Left renal cortex interstitium (tissue), 4 donors: ENCODE data around the gene TRAPPC10. TPM values are rescaled to one million over a fixed set of nuclear protein-coding genes. Genes with fewer than 3 reads are reported as not detected.

Source experiments
- DNase-seq, 4 donors: peaks; one replicate each; pipeline ENCODE4 v3.0.0-alpha.2; 2013; ENCODE audit warnings: low read depth in 4 of 4, low spot score in 2 of 4, missing footprints in 1 of 4
- polyA plus RNA-seq, 4 donors: library from polyadenylated mRNA; unstranded; fragments of 120-200 nt; gene quantifications; one replicate each; pipeline ENCODE4 v1.2.1, GENCODE V29; 2013; ENCODE audit not compliant: insufficient read length in 4 of 4

TRAPPC10 gene
- polyA plus RNA-seq, 4 donors = 29.7 to 48.8 (median 39.9) TPM

DNA sequence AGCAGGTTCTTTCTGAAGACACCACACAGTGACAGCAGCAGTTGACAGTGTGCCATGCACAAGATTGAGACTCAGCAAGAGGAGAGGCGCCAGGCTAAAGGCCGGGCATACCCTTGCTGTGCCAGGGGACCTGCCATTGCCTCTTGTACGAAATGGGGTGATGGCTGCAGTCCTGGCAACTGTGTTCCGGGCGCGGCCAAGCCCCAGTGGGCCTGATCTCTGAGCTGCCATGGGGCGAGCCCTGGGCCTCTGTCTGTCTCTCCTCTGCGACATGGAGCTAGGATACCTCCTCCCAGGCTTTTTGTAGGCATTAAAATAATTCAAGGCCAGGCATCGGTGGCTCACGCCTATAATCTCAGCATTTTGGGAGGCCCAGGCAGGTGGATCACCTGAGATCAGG, 9.6 kb upstream of the TRAPPC10 start:
- DNase-seq = no peak

DNA sequence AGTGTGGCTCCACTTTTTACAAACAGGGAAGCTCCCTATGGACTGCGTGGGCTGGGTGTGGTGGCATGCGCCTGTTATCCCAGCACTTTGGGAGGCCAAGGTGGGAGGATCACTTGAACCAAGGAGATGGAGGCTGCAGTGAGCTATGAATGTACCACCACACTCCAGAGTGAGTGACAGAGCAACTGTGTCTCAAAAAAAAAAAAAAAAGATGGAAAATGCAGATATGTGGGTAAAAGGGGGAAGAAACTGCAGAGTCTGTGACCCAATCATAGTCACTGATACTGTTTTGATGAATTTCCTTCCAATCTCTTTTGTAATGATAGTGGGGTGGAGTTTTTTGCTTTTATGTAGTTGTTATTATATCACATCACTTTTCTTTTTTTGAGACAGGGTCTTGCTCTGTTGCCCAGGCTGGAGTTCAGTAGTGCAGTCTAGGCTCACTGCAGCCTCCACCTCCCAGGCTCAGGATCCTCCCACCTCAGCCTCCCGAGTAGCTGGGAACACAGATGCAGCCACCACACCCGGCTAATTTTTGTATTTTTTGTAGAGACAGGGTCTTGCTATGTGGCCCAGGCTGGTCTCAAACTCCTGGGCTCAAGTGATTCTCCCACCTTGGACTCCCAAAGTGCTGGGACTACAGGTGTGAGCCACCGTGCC, 8.7 kb upstream of the TRAPPC10 start:
- no peak for DNase-seq

DNA sequence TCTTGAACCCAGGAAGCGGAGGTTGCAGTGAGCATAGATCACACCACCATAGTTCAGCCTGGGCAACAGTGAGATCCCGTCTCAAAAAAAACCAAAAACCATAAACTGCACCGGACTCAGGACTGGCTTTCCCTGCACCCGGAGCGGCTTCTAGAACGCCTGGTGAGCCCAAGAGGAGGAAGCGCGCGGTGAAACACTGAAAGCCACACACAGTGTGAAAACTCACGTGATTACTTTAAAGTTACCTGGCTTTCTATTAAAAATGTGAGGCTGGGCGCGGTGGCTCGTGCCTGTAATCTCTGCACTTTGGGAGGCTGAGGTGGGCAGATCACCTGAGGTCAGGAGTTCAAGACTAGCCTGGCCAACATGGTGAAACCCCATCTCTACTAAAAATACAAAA, 7.0 kb upstream of the TRAPPC10 start:
- DNase-seq = no peak

DNA sequence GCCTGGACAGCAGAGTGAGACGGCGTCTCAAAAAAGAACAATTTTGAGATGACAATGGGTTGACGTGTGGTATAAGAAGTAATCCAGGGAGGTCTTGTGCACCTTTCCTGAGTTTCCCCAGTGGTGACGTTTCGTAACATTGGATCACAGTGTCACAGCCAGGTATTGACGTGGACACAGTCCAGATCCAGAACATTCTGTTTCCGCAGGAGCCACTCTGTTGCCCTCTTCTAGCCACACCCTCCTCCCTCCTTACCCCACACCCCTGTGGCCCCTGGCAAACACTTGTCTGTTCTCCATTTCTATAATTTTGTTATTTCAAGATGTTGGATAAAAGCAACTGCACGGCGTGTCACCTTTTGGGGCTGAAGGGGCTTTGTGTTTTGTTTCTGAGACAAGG, 6.5 kb upstream of the TRAPPC10 start:
- no peak for DNase-seq

DNA sequence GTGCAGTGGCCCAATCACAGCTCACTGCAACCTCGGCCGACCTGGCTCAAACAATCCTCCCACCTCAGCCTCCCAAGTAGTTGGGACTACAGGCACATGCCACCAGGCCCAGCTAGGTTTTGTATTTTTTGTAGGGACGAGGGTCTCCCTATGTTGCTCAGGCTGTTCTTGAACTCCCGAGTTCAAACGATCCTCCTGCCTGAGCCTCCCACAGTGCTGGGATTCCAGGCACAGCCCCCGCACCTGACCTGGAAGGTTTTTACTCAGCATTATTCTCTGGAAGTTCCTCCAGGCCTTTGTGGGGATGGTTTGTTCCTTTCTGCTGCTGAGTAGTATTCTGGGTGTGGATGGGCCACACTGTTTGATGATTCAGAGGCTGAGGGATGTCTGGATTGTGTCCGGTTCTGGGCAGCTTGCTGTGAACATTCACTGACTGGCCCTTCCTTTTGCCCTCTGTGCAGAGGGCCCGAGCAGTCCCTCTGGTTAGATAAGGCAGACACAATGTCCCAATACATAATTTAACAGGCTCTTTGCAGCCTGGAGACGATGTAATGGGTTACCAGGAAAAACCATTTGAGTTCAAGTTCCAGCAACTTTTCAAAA, 6.0 kb upstream of the TRAPPC10 start:
- no peak for DNase-seq

DNA sequence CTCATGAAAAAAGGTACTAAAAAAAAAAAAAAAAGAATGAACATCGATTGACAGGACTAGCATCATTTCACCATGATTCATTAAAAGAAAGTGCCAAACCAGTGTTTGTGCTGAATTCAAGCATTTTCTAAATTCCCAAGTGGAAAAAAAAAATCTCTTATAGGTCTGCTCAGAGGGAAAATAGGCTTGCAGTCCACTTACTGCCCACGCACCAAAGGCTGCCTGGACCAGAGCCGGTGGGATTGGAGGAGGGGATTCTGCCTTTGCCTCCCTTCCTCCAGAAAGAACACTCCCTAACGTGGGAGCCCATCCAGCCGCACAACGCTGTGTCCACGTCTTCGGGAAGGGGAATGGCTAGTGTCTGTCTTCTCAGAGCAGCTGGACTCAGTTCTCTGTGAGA, 5.5 kb upstream of the TRAPPC10 start:
- DNase-seq = no peak

DNA sequence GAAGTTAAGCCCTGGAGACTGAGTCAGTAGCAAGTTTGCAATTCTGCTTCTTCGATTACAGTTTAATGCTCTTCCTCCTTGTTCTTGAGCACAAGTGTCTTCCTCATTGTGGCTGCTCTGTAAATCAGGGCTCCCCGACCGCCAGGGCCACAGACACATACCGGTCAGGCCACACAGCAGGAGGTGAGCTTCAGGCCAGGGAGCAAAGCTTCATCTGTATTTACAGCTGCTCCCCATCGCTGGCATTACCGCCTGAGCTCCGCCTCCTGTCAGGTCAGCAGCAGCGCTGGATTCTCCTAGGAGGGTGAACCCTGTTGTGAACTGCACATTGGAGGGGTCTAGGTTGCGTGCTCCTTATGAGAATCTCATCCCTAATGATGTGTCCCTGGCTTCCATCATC, 1.7 kb upstream of the TRAPPC10 start:
- DNase-seq = no peak

DNA sequence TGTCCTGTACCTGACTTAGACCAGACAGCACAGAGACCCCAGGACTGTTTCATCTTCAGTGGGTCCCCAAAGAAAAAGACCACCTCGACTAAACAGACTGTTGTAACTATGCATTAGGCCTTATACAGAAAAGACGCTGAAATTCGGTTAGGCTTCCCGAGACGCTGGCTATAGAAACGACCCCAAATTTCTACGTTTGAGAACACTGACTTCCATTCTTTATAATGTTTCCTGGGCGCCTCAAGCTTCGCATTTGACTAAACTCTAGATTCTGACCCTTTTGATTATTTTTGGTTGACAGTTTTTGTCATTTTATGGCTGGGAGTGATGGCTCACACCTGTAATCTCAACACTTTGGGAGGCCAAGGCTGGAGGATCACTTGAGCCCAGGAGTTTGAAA, 986 bp upstream of the TRAPPC10 start:
- DNase-seq = no peak

DNA sequence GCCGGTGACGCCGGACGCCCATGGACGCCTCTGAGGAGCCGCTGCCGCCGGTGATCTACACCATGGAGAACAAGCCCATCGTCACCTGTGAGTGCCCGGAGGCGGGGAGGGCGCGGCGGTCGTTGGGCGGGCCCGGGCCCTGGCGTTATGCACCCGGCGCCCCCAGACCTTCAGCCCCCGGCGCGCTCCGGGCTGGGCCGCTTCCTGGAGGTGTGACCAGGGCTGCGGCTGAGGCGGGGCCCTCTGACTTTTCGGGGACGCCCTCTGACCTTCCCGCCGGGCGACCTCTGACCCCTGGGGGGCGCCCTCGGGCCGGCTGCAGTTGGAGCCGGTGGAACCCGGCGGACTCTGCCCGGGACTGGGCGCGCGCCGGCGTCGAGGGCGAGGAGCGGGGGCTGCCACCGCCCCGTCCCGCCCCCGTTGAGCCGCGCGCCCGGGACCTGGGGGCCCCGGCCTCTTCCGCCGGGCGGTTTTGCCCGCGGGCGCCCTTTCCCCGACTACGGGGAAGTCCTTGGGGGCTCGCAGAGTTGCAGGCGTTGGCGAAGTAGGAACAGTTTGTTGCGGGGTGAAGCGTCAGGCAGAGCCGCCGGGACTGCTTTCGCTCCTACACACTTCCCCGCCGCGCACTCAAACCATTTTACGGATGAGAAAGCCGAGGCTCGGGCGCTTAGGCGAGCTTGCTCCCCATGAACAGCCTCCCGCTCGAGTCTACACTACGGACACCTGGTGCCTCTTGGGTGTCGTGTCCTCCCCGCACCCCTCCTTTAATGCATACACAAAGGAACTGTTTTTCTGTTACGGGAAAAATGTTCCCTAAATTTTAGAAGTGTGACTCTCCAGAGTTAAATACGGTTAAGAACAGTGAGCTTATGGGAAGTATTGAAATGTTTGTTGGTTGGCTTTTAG, 618 bp downstream of the TRAPPC10 start:
- DNase-seq = no peak

DNA sequence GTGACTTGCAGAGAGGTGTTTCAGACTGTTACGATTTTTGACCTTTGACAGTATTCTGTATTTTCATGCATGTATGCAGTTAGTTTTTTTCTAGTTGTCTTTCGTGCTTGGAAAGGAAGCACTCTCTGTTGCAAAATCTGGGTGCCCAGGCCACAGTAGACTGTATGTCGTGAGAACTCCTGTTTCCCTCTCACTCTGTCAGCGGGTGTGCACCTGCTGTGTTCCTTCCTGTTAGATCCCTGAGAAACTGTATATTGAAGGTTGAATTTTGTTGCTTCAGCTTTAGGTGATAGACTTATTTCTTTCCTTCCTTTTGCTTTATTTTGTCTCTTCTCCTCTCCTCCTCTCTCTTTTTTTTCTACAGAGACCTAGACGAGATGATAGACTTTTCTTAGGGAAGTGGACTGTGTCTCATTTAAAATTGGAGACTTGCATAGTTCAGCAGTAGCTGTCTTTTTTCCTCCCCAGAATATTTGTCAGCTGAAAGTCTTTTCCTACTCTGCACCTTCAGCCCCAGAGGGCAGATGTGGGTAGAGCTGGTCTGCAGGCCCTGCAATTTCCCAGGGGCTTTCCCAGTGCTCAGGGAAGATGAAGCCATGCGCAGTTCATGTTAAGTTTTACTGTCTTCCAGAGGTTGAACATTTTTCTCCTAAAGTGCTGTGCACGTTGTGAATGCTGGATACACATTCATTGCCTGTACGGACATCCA, 1.4 kb downstream of the TRAPPC10 start:
- no peak for DNase-seq

DNA sequence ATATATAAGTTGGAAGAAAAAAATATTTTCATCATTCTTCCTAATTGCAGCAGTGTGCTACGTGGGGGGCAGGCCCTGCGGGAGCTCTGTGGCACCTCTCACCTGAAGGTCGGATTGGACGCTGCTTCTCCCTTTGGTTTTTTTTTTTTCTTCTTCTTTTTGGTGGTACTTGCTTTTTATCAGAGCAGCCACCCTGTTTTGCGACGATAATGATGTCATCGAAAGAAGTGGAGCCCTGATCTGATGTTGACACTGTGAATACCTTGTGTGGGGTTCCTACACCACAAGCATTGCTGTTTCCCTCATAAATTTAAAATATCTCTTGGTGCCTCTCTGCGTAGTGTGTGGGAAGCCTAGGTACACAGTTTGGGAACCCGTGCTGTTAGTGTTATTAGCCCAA, 5.5 kb downstream of the TRAPPC10 start:
- no peak for DNase-seq

DNA sequence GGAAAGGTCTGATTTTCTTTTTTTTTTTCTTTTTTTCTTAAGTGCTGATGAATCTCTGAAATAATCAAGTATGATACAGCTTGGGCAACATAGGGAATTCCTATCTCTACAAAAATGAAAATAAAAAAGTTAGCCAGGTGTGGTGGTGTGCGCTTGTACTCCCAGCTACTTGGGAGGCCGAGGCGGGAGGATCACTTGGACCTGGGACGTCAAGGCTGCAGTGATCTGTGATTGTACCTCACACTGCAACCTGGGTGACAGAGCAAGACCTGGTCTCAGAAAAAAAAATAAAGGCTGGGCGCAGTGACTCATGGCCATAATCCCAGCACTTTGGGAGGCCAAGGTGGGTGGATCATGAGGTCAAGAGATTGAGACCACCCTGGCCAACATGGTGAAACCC, 6.0 kb downstream of the TRAPPC10 start:
- no peak for DNase-seq

DNA sequence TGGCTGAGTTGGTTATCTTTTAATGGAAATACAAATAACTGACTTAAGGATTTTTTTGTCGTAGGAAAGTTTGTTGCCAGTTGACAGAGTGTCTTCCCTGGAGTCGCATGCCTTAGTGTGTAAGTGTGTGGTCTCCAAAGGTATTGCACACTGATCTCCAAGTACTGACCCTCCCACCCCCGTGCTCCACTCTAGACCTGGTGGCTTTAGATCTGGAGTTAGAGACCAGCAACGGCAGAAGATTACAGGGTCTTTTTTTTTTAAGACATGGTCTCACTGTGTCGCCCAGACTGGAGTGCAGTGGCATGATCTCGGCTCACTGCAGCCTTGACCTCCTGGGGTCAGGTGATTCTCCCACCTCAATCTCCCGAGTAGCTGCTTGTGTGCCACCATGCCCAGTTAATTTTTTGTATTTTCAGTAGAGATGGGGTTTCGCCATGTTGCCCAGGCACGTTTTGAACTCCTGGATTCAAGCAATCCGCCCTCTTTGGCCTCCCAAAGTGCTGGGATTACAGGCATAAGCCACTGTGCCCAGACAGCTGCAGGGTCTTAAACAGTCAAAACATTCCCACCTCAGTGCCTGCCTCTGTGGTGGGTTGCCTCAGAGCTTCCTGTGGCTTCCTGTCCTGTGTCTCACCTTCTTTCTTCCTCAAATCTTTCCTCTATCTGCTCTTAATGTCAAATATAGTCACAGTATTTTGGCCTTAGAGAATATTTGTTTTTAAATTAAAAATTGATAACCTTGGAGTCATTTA, 6.9 kb downstream of the TRAPPC10 start:
- no peak for DNase-seq

DNA sequence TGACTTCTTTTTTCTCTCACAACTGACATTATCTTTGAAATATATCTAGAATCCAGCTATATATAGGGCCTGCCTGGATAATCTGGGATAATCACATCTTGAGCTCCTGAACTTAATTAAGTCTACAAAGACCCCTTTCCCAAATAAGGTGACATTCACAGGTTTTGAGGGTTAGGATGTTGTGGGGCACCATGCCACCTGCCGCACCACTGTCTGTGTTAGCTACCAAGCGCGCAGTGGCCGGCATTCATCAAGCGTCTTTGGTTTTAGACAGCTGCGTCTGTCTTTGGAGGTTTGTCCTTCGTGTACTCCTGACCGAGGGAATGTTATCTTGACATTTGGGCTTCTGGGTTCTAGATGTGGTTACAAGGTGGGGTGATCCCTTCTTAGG, 7.5 kb downstream of the TRAPPC10 start:
- no peak for DNase-seq

DNA sequence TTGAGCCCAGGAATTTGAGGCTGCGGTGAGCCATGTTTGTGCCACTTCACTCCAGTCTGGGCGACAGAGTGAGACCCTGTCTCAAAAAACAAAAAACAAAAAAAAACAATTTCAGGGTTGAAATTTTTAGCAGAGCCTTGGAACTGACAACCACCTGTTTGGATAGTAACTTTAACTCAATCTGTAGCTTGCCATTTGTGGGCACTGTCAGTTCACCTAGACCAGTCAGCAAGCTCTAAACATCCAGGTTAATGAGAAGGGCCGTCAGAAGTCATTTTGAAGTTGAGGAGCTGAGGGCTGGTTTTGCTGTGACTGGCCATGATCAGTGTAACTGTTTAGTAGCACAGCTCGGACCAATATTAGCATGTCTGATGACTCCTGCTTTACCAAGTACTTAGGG, 8.4 kb downstream of the TRAPPC10 start:
- DNase-seq = no peak

DNA sequence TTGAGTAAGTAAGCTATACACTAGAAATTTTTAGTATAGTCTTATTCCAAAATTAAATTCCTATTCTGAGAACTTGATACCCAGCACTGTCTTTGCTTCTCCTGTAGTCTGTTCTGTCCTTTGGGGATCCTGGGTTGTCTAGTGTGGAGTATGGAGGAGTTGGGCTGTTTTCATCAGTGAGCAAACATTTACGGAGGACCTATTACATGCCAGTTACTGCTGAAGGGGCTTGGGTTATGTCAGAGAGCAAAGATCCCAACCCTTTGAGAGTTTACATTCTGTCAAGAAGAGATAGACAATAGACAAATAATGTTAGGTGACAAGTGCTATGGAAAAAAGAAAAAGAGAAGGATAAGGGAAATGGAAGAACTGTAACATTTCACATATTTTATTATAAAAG, 9.0 kb downstream of the TRAPPC10 start:
- no peak for DNase-seq

DNA sequence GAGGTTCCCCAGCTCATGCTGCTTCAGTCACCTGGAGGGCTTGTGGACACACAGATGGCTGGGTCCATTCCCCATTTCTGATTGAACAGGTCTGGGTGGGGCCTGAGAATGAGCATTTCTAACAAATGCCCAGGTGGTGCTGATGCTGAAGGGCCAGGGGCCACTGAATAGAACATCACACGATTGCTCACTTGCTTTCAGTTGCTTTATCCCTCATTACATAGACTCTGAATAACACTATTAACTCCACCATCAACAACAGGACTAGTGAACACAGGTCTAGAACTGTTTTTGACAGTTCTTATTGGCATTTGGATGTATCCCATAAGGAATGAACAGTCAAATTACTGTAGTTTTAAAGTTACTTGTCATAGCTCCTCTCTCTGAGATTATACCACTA, 12.1 kb downstream of the TRAPPC10 start:
- no peak for DNase-seq

DNA sequence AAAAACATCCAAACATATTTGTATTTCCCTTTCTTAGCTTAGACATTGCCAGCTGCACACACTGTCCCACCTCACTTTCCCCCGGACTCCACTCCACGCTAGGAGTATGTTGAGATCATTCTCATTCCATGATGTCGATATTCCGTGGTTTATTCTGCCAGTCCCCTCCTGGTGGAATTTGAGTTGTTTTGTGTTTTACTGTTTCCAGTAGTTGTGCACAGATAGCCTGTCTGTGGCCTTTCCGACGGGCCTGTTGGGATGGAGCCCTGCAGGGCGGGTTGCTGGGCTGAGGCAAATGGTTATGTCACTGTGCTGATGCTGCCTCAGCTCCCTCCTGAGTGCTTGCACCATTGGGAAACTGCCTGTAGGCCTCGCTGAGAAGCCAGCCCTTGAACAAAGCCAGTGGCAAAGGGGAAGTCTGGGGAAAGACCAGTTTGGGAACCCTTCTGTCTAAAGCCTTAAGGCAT, 12.8 kb downstream of the TRAPPC10 start:
- no peak for DNase-seq

DNA sequence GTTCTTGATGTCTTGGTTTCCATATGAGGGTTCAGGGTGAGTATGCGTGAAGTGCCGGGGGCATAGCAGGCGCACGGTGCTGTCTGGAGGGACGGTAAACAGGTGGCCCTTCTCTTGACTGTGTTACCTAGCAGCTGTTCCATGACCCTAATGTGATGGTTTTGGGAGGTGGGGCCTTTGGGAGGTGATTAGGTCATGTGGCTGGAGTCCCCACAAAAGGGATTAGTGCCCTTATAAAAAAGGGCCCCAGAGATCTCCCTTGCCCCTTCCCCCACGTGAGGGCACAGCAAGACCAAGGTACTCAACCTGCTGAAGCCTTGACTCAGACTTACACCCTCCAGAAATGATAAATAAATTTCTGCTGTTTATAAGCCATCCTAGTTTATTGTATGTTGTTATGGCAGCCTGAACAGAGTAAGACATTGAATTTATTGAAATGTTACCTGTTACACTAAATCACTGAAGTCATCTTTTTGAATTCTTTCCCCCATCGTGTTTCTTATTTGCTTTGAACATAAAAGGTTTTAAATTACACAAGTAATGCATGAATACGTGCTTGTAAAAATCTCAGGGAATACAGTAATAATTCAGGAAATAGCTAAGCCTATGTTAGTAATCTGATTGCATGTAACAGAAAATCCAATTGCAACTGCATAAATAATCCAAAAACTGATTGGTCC, 15.6 kb downstream of the TRAPPC10 start:
- no peak for DNase-seq

DNA sequence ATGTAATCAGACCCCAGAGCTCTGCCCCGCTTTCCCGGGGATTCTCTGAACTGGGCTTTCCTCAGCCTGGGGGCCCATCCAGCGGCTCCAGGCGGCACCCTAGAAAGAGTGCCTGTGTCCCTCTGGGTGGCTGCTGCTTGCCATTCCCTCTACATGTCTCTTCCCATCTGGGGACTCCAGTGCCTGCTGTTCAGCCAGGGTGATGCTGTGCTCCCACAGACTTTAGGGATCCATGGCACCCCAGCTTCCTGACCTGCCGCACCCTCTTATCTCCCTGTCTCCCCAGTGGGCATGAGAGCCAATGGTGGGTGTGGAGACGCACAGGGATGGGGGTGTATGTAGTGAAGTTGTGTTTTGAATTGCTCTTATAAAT, 16.2 kb downstream of the TRAPPC10 start:
- no peak for DNase-seq
